ENCODE data around the gene PTPRCAP.

GRCh38 chr11:67420147-67420645 is 17.3 kb downstream of the PTPRCAP start:
- TF ChIP-seq CTCF (IDR thresholded peaks at IDR 0.05): no peak
- no peak for TF ChIP-seq EZH2 (IDR thresholded peaks at IDR 0.05; ENCODE audit: borderline replicate concordance, insufficient read depth, low read depth, low read length, poor library complexity, severe bottlenecking)
